H1 (cell line): ENCODE results near the gene ARHGAP10. TPM values are rescaled to one million over a fixed set of nuclear protein-coding genes. Genes with fewer than 3 reads are reported as not detected.
"Not testable (repeated sequence)": the region's sequence is repeated elsewhere in the genome, so short reads cannot be mapped to it uniquely, and the experiment has no call there.

ENCODE experiments used
- CTCF ChIA-PET: fragments of 300-600 bp; sonication (Branson Sonifier 250); formaldehyde crosslinking; loops from one replicate; lab custom pipeline; 2021; ENCODE audit not compliant: partially characterized antibody; lab: Charles Lee
- POLR2A ChIA-PET: fragments of 300-600 bp; sonication (Branson Sonifier 250); formaldehyde crosslinking; loops from one replicate; lab custom pipeline; 2021; ENCODE audit warnings: inconsistent platforms; ENCODE audit not compliant: partially characterized antibody; lab: Charles Lee
- DNase-seq, 2 experiments: peaks; one replicate each; pipeline versions ENCODE4 v3.0.0 to v3.0.0-alpha.2; 2010 to 2022; ENCODE audit warnings: low spot score in 2 of 2, low read depth in 1 of 2, mixed read lengths in 1 of 2
- FAIRE-seq: peaks from 2 replicates; lab custom pipeline; 2011; peaks lifted over from hg19 to GRCh38; lab: Jason Lieb, UNC
- H2AFZ ChIP-seq: 2 replicates; pipeline ENCODE4 v1.8.1; 2012; ENCODE audit warnings: low read length, inconsistent platforms
- H2AK5ac ChIP-seq: 2 replicates; pipeline ENCODE4 v1.6.1; 2013; ENCODE audit warnings: low read depth, low read length
- H2BK120ac ChIP-seq: replicated peaks from 2 replicates; pipeline ENCODE3; 2013; ENCODE audit warnings: low read depth, low read length, inconsistent platforms
- H2BK12ac ChIP-seq: 2 replicates; pipeline ENCODE4 v1.6.1; 2013; ENCODE audit warnings: low read depth, low read length
- H2BK15ac ChIP-seq: 2 replicates; pipeline ENCODE4 v1.6.1; 2013; ENCODE audit warnings: low read length
- H2BK20ac ChIP-seq: 2 replicates; pipeline ENCODE4 v1.6.1; 2013; ENCODE audit warnings: low read length
- H2BK5ac ChIP-seq: 2 replicates; pipeline ENCODE4 v1.6.1; 2013; ENCODE audit warnings: low read depth, low read length
- H3K14ac ChIP-seq: 2 replicates; pipeline ENCODE4 v1.6.1; 2013; ENCODE audit warnings: inconsistent platforms; ENCODE audit not compliant: insufficient read length
- H3K18ac ChIP-seq: 2 replicates; pipeline ENCODE4 v1.6.1; 2013; ENCODE audit warnings: low read length; ENCODE audit errors: extremely low read depth
- H3K23ac ChIP-seq: 2 replicates; pipeline ENCODE4 v1.6.1; 2013; ENCODE audit warnings: inconsistent platforms; ENCODE audit not compliant: insufficient read length
- H3K23me2 ChIP-seq: 2 replicates; pipeline ENCODE4 v1.6.1; 2013; ENCODE audit warnings: low read depth, low read length
- H3K27ac ChIP-seq: 2 replicates; pipeline ENCODE4 v1.6.1; 2011; ENCODE audit warnings: low read depth, low read length, inconsistent platforms
- H3K27me3 ChIP-seq, 4 experiments: replicated peaks in 1 of 4; 1 replicate in 1 of 4; 2 replicates in 3 of 4; pipeline versions ENCODE4 v1.6.1 to v1.8.1; 2011 to 2013; ENCODE audit warnings: low read length in 3 of 4, mild to moderate bottlenecking in 3 of 4, inconsistent platforms in 2 of 4, mixed read lengths in 2 of 4, moderate library complexity in 1 of 4; ENCODE audit not compliant: control insufficient read depth in 3 of 4, insufficient read depth in 3 of 4; ENCODE audit errors: extremely low read depth in 1 of 4
- H3K36me3 ChIP-seq, 4 experiments: 2 replicates each; pipeline versions ENCODE4 v1.6.1 to v1.8.1; 2011 to 2013; ENCODE audit warnings: mild to moderate bottlenecking in 4 of 4, low read length in 3 of 4, moderate library complexity in 2 of 4, control low read depth in 1 of 4, inconsistent platforms in 1 of 4; ENCODE audit not compliant: insufficient read depth in 4 of 4, control insufficient read depth in 2 of 4
- H3K4ac ChIP-seq: replicated peaks from 2 replicates; pipeline ENCODE3; 2013; ENCODE audit warnings: low read length, low read depth, mixed read lengths, inconsistent platforms; ENCODE audit not compliant: insufficient read length
- H3K4me1 ChIP-seq, 4 experiments: replicated peaks in 1 of 4; 1 replicate in 1 of 4; 2 replicates in 3 of 4; pipeline versions ENCODE4 v1.6.1 to v1.8.1; 2011 to 2013; ENCODE audit warnings: low read length in 3 of 4, inconsistent platforms in 2 of 4, mixed read lengths in 1 of 4; ENCODE audit not compliant: insufficient read depth in 4 of 4, control insufficient read depth in 3 of 4
- H3K4me2 ChIP-seq, 2 experiments: 2 replicates each; pipeline versions ENCODE4 v1.6.1 to v1.8.1; 2011 to 2013; ENCODE audit warnings: low read depth in 2 of 2, low read length in 2 of 2, control low read depth in 1 of 2, inconsistent platforms in 1 of 2, mild to moderate bottlenecking in 1 of 2; ENCODE audit not compliant: insufficient read depth in 1 of 2
- H3K4me3 ChIP-seq, 4 experiments: fragments of 200-600, 300-600 bp in 1 of 4; sonication (generic), shearing (Covaris generic), sonication (Bioruptor Twin) in 1 of 4; 2 replicates each; pipeline versions ENCODE4 v1.5.1 to v1.8.1; 2011 to 2016; ENCODE audit warnings: low read length in 4 of 4, low read depth in 3 of 4, control low read depth in 2 of 4, inconsistent platforms in 2 of 4, mild to moderate bottlenecking in 2 of 4, mixed read lengths in 1 of 4, moderate library complexity in 1 of 4; ENCODE audit not compliant: insufficient read depth in 2 of 4; ENCODE audit errors: extremely low read depth in 1 of 4
- H3K56ac ChIP-seq: replicated peaks from 2 replicates; pipeline ENCODE3; 2013; ENCODE audit warnings: low read depth, mild to moderate bottlenecking, mixed read lengths, low read length, inconsistent platforms; ENCODE audit not compliant: insufficient read length
- H3K79me1 ChIP-seq: 2 replicates; pipeline ENCODE4 v1.6.1; 2013; ENCODE audit warnings: low read depth, low read length, control low read depth
- H3K79me2 ChIP-seq, 2 experiments: 2 replicates each; pipeline versions ENCODE4 v1.6.1 to v1.8.1; 2012 to 2013; ENCODE audit warnings: low read length in 2 of 2, mild to moderate bottlenecking in 2 of 2, inconsistent platforms in 1 of 2; ENCODE audit not compliant: insufficient read depth in 2 of 2, control insufficient read depth in 1 of 2
- H3K9ac ChIP-seq, 4 experiments: replicated peaks in 1 of 4; 1 replicate in 1 of 4; 2 replicates in 3 of 4; pipeline versions ENCODE4 v1.6.1 to v1.8.1; 2011 to 2013; ENCODE audit warnings: low read depth in 3 of 4, low read length in 3 of 4, control low read depth in 2 of 4, mild to moderate bottlenecking in 2 of 4, moderate library complexity in 2 of 4, inconsistent platforms in 1 of 4; ENCODE audit errors: extremely low read depth in 1 of 4
- H3K9me3 ChIP-seq, 2 experiments: 2 replicates each; pipeline versions ENCODE4 v1.6.1 to v1.8.1; 2012 to 2013; ENCODE audit warnings: mild to moderate bottlenecking in 2 of 2, moderate library complexity in 2 of 2, control low read depth in 1 of 2, inconsistent platforms in 1 of 2, low read depth in 1 of 2, low read length in 1 of 2, mixed read lengths in 1 of 2; ENCODE audit not compliant: insufficient read depth in 2 of 2
- H4K20me1 ChIP-seq, 2 experiments: replicated peaks in 1 of 2; 2 replicates each; pipeline versions ENCODE3 to v1.8.1; 2011 to 2013; ENCODE audit warnings: inconsistent platforms in 2 of 2, low read length in 2 of 2, mild to moderate bottlenecking in 1 of 2; ENCODE audit not compliant: insufficient read depth in 2 of 2, control insufficient read depth in 1 of 2
- H4K5ac ChIP-seq: 2 replicates; pipeline ENCODE4 v1.6.1; 2013; ENCODE audit warnings: low read length, low read depth, mixed read lengths, inconsistent platforms; ENCODE audit not compliant: insufficient read length
- H4K8ac ChIP-seq: 2 replicates; pipeline ENCODE4 v1.8.0; 2013; ENCODE audit warnings: mild to moderate bottlenecking, moderate library complexity, low read length, inconsistent platforms; ENCODE audit not compliant: insufficient read depth; ENCODE audit errors: extremely low read depth
- H4K91ac ChIP-seq: replicated peaks from 2 replicates; pipeline ENCODE3; 2013; ENCODE audit warnings: low read length, mixed read lengths, inconsistent platforms; ENCODE audit not compliant: insufficient read length
- WGBS, 2 experiments: shearing (Covaris generic) in 1 of 2; methylation state at CpG; one replicate each; pipeline versions ENCODE4 v1.1.6 to v1.1.7; 2013 to 2015; ENCODE audit warnings: low lambda C conversion rate in 2 of 2, mixed read lengths in 2 of 2, inconsistent platforms in 1 of 2, low coverage in 1 of 2, missing lambda C conversion rate in 1 of 2; ENCODE audit not compliant: insufficient replicate concordance in 2 of 2, insufficient coverage in 1 of 2, insufficient read length in 1 of 2; ENCODE audit errors: extremely low coverage in 1 of 2, missing lambda C conversion rate in 1 of 2; 5-methylcytosine and 5-hydroxymethylcytosine counted together
- polyA plus RNA-seq, 7 experiments: library from polyadenylated mRNA; depleted of rRNA in 3 of 7; stranded (reverse) in 5 of 7; unstranded in 2 of 7; fragments of >200 nt in 5 of 7; fragments of 200-250 nt in 2 of 7; gene quantifications; 1 replicate in 5 of 7; 2 replicates in 1 of 7; 4 replicates in 1 of 7; pipeline versions ENCODE4 v1.2.1 to v1.2.3, GENCODE V29; 2011 to 2013; ENCODE audit warnings: missing spikeins in 2 of 7, mixed read lengths in 2 of 7
- total RNA-seq: library from RNA; stranded (reverse); fragmentation: NEBNext Ultra II Directional; extraction: Animal tissue kit (Norgen Biotek cat#: 25700); gene quantifications from 2 replicates; pipeline ENCODE4 v1.2.1, GENCODE V29; 2021

ARHGAP10 gene
- total and polyA plus RNA-seq, 2 of the 8 experiments (the other 6 are each of a cell fraction or from before 2014, with no cell fraction given) = 3.7 to 6.1 TPM

DNA sequence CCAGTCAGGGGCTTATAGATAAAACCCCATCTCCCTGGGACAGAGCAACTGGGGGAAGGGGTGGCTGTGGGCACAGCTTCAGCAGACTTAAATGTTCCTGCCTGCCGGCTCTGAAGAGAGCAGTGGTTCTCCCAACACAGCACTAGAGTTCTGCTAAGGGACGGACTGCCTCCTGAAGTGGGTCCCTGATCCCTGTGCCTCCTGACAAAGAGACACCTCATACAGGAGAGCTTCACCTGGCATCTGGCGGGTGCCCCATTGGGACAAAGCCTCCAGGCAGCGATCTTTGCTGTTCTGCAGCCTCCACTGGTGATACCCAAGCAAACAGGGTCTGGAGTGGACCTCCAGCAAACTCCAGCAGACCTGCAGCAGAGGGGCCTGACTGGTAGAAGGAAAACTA is 351.2 kb downstream of the ARHGAP10 start:
- H3K4me2 ChIP-seq, H2BK12ac ChIP-seq, H3K9ac ChIP-seq, POLR2A ChIA-PET, H2BK20ac ChIP-seq, H3K36me3 ChIP-seq, H3K27me3 ChIP-seq, H4K20me1 ChIP-seq, DNase-seq, H3K79me1 ChIP-seq, H3K4me1 ChIP-seq, H3K4me3 ChIP-seq, H3K18ac ChIP-seq, H4K5ac ChIP-seq, H4K8ac ChIP-seq, H2BK15ac ChIP-seq, H3K4ac ChIP-seq, H2BK120ac ChIP-seq, H3K9me3 ChIP-seq, H3K23me2 ChIP-seq, H3K27ac ChIP-seq, H3K79me2 ChIP-seq, H2AK5ac ChIP-seq, H3K23ac ChIP-seq, FAIRE-seq, H4K91ac ChIP-seq, H3K56ac ChIP-seq, H2AFZ ChIP-seq, H3K14ac ChIP-seq, H2BK5ac ChIP-seq: not testable (repeated sequence)
- 88% methylated on average over 4 of the region's 4 CpGs; no CpG with 5 or more reads in 1 of the 2 experiments for WGBS, 2 experiments
- CTCF ChIA-PET = interaction anchor here (0.7 to 2.0 kb wide), 4 partner anchors 12 to 99 kb away, joined by 3 to 4 read pairs (median 4); no protein-coding TSS in a partner anchor
